ENCODE data around the gene COL28A1. TPM values are rescaled to one million over a fixed set of nuclear protein-coding genes. Genes with fewer than 3 reads are reported as not detected.

The COL28A1 gene
- total and polyA plus RNA-seq, 2 experiments from 2014 or later, result 0.31 to 0.70 TPM

- H3K4me1 Mint-ChIP-seq, result no peaks in the 10 kb centered on the region
- DNase-seq (ENCODE audit: low spot score) (no peak), ATAC-seq (no peak)
- TF ChIP-seq ZNF462 (CRISPR knock-in tag; IDR thresholded peaks at IDR 0.05) (no peak), STAT1 (IDR thresholded peaks at IDR 0.05; ENCODE audit: unreplicated experiment) (no peak), REST (IDR thresholded peaks at IDR 0.05; ENCODE audit: unreplicated experiment) (no peak), ZNF114 (CRISPR knock-in tag; IDR thresholded peaks at IDR 0.05) (no peak), ETS1 (IDR thresholded peaks at IDR 0.05) (no peak)
- Histone ChIP-seq H3F3A (replicated peaks; ENCODE audit: low read depth) (no peaks in the 10 kb centered on the region), H3K36me3 (ENCODE audit: insufficient read depth) (no peaks in the 10 kb centered on the region), H3K4me1 (ENCODE audit: insufficient read depth) (no peaks in the 10 kb centered on the region), H3K4me2 (no peak overlapping the region), H2AFZ (no peak overlapping the region), H3K79me2 (replicated peaks; ENCODE audit: insufficient read depth) (no peaks in the 10 kb centered on the region), H3K27ac (ENCODE audit: low read depth) (no peak overlapping the region), H4K20me1 (replicated peaks; ENCODE audit: insufficient read depth) (no peaks in the 10 kb centered on the region), H3K9me2 (ENCODE audit: insufficient read depth) (no peaks in the 10 kb centered on the region), H3K27me3 (ENCODE audit: insufficient read depth) (no peaks in the 10 kb centered on the region), H3K4me3 (no peak overlapping the region)
- H3K36me3 Mint-ChIP-seq (ENCODE audit: low read depth), result peaks cover 13% of the 10 kb centered on the region
- H3K27me3 Mint-ChIP-seq (ENCODE audit: insufficient read depth, low read depth, poor library complexity), result no peaks in the 10 kb centered on the region
- no peak overlapping the region for H3K27ac Mint-ChIP-seq
- peaks cover 22% of the 10 kb centered on the region; the same call in 2 of the 3 replicates for H3K9me3 Mint-ChIP-seq
- H3K4me3 Mint-ChIP-seq, result no peak overlapping the region
These were observed 56.3 kb downstream of the COL28A1 start for GRCh38 chr7:7479275-7479805.
